ENCODE measurements around the gene TASL. TPM values are rescaled to one million over a fixed set of nuclear protein-coding genes. Genes with fewer than 3 reads are reported as not detected.

The TASL gene
- polyA plus RNA-seq = 1 to 10 TPM in 2 of 4 donors, under 1 TPM in 1, not detected in 1; 0.49 to 1.4 (median 1.0) TPM
- long read RNA-seq, donor 1, partial matches to known transcripts = 0 of 2 reads
- long read RNA-seq, donor 1, other reads (novel, unspliced or antisense) = 0 of 2 reads
- long read RNA-seq, donor 2 = 0 reads
- long read RNA-seq, donor 3 = 0 reads
- long read RNA-seq, donor 4 = 0 reads
- long read RNA-seq, donor 5 = 0 reads
- long read RNA-seq, donor 6 = 0 reads
- long read RNA-seq, donor 7 = 0 reads
- long read RNA-seq, donor 8 = 0 reads
- long read RNA-seq, donor 9 = 0 reads
- long read RNA-seq, donor 10 = 0 reads

GRCh38 chrX:30577362-30577991 lies at the start of gene TASL:
TASL (minus strand) TSS chrX:30577766; CDS start chrX:30560355, 17,411 bp downstream.
- Histone ChIP-seq H3K27ac (ENCODE audit: low read depth in 1 of 3, low read length in 2 of 3) (peak within 1 kb of the TSS in 2 of 3 donors; percentile 32 to 58), H3K36me3 (ENCODE audit: control insufficient read depth in 3 of 3, insufficient read depth in 2 of 3, low read depth in 1 of 3, low read length in 3 of 3) (no peaks in the 10 kb centered on the region), H3K4me3 (ENCODE audit: low read depth in 1 of 3, low read length in 3 of 3) (no peak within 1 kb of the TSS), H3K27me3 (ENCODE audit: control insufficient read depth in 3 of 3, insufficient read depth in 3 of 3, low read length in 3 of 3) (no peaks in the 10 kb centered on the region), H3K4me1 (ENCODE audit: control insufficient read depth in 3 of 3, insufficient read depth in 2 of 3, low read depth in 1 of 3, low read length in 2 of 3) (peaks cover 0 to 4% (median 0%) of the 10 kb centered on the region in 3 donors), H3K9me3 (ENCODE audit: control insufficient read depth in 2 of 2, insufficient read depth in 1 of 2, low read depth in 1 of 2, low read length in 1 of 2) (no peaks in the 10 kb centered on the region)
- DNase-seq (no peak), FAIRE-seq (no peak)
- 63 to 78% (median 64%) methylated on average over 10 of the region's 10 CpGs for WGBS, 3 donors

- 39 to 61% (median 45%) methylated on average over 2 of the region's 2 CpGs for WGBS, 3 donors
- DNase-seq (peak in 1 of 2 donors; percentile 44), FAIRE-seq (no peak)
- peaks cover 0 to 7% of the 10 kb centered on the region in 2 donors for H3K9me3 ChIP-seq (ENCODE audit: control insufficient read depth in 2 of 2, insufficient read depth in 1 of 2, low read depth in 1 of 2, low read length in 1 of 2)
- H3K27ac ChIP-seq (ENCODE audit: low read depth in 1 of 3, low read length in 2 of 3) = peak overlapping the region in 1 of 3 donors; percentile 76
- H3K36me3 ChIP-seq (ENCODE audit: control insufficient read depth in 3 of 3, insufficient read depth in 2 of 3, low read depth in 1 of 3, low read length in 3 of 3) = no peaks in the 10 kb centered on the region
- H3K4me1 ChIP-seq (ENCODE audit: control insufficient read depth in 3 of 3, insufficient read depth in 2 of 3, low read depth in 1 of 3, low read length in 2 of 3) = peaks cover 0 to 12% (median 0%) of the 10 kb centered on the region in 3 donors
- H3K4me3 ChIP-seq (ENCODE audit: low read depth in 1 of 3, low read length in 3 of 3) = no peak overlapping the region
- no peaks in the 10 kb centered on the region for H3K27me3 ChIP-seq (ENCODE audit: control insufficient read depth in 3 of 3, insufficient read depth in 3 of 3, low read length in 3 of 3)
Measured at GRCh38 chrX:30626402-30626801, 48.8 kb upstream of the TASL start.

- no peaks in the 10 kb centered on the region for H3K27me3 ChIP-seq (ENCODE audit: control insufficient read depth in 3 of 3, insufficient read depth in 3 of 3, low read length in 3 of 3)
- peaks cover 0 to 7% of the 10 kb centered on the region in 2 donors for H3K9me3 ChIP-seq (ENCODE audit: control insufficient read depth in 2 of 2, insufficient read depth in 1 of 2, low read depth in 1 of 2, low read length in 1 of 2)
- 93 to 97% (median 94%) methylated on average over 2 of the region's 2 CpGs for whole genome bisulfite sequencing, 3 donors
- H3K4me1 ChIP-seq (ENCODE audit: control insufficient read depth in 3 of 3, insufficient read depth in 2 of 3, low read depth in 1 of 3, low read length in 2 of 3) = peaks cover 0 to 4% (median 0%) of the 10 kb centered on the region in 3 donors
- H3K27ac ChIP-seq (ENCODE audit: low read depth in 1 of 3, low read length in 2 of 3) = no peak overlapping the region
- no peak for FAIRE-seq
- no peak for DNase-seq
- no peak overlapping the region for H3K4me3 ChIP-seq (ENCODE audit: low read depth in 1 of 3, low read length in 3 of 3)
- no peaks in the 10 kb centered on the region for H3K36me3 ChIP-seq (ENCODE audit: control insufficient read depth in 3 of 3, insufficient read depth in 2 of 3, low read depth in 1 of 3, low read length in 3 of 3)
Measured at GRCh38 chrX:30622361-30622760, 44.8 kb upstream of the TASL start.

GRCh38 chrX:30620980-30621618 lies 43.5 kb upstream of the TASL start:
- Histone ChIP-seq H3K4me3 (ENCODE audit: low read depth in 1 of 3, low read length in 3 of 3) (no peak overlapping the region), H3K36me3 (ENCODE audit: control insufficient read depth in 3 of 3, insufficient read depth in 2 of 3, low read depth in 1 of 3, low read length in 3 of 3) (no peaks in the 10 kb centered on the region), H3K4me1 (ENCODE audit: control insufficient read depth in 3 of 3, insufficient read depth in 2 of 3, low read depth in 1 of 3, low read length in 2 of 3) (no peaks in the 10 kb centered on the region), H3K27me3 (ENCODE audit: control insufficient read depth in 3 of 3, insufficient read depth in 3 of 3, low read length in 3 of 3) (no peaks in the 10 kb centered on the region), H3K27ac (ENCODE audit: low read depth in 1 of 3, low read length in 2 of 3) (no peak overlapping the region), H3K9me3 (ENCODE audit: control insufficient read depth in 2 of 2, insufficient read depth in 1 of 2, low read depth in 1 of 2, low read length in 1 of 2) (peaks cover 0 to 7% of the 10 kb centered on the region in 2 donors)
- no peak for FAIRE-seq
- no peak for DNase-seq
- 62 to 66% (median 62%) methylated on average over 2 of the region's 2 CpGs for WGBS, 3 donors

GRCh38 chrX:30620125-30620524 lies 42.6 kb upstream of the TASL start:
- DNase-seq (no peak), FAIRE-seq (no peak)
- Histone ChIP-seq H3K36me3 (ENCODE audit: control insufficient read depth in 3 of 3, insufficient read depth in 2 of 3, low read depth in 1 of 3, low read length in 3 of 3) (no peaks in the 10 kb centered on the region), H3K27ac (ENCODE audit: low read depth in 1 of 3, low read length in 2 of 3) (no peak overlapping the region), H3K4me3 (ENCODE audit: low read depth in 1 of 3, low read length in 3 of 3) (no peak overlapping the region), H3K27me3 (ENCODE audit: control insufficient read depth in 3 of 3, insufficient read depth in 3 of 3, low read length in 3 of 3) (no peaks in the 10 kb centered on the region), H3K4me1 (ENCODE audit: control insufficient read depth in 3 of 3, insufficient read depth in 2 of 3, low read depth in 1 of 3, low read length in 2 of 3) (no peaks in the 10 kb centered on the region), H3K9me3 (ENCODE audit: control insufficient read depth in 2 of 2, insufficient read depth in 1 of 2, low read depth in 1 of 2, low read length in 1 of 2) (peaks cover 0 to 7% of the 10 kb centered on the region in 2 donors)
- 90 to 100% (median 91%) methylated on average over 3 of the region's 3 CpGs for WGBS, 3 donors

- FAIRE-seq (no peak), DNase-seq (no peak)
- Histone ChIP-seq H3K4me3 (ENCODE audit: low read depth in 1 of 3, low read length in 3 of 3) (no peak overlapping the region), H3K36me3 (ENCODE audit: control insufficient read depth in 3 of 3, insufficient read depth in 2 of 3, low read depth in 1 of 3, low read length in 3 of 3) (no peaks in the 10 kb centered on the region), H3K27me3 (ENCODE audit: control insufficient read depth in 3 of 3, insufficient read depth in 3 of 3, low read length in 3 of 3) (no peaks in the 10 kb centered on the region), H3K4me1 (ENCODE audit: control insufficient read depth in 3 of 3, insufficient read depth in 2 of 3, low read depth in 1 of 3, low read length in 2 of 3) (no peaks in the 10 kb centered on the region), H3K27ac (ENCODE audit: low read depth in 1 of 3, low read length in 2 of 3) (no peak overlapping the region), H3K9me3 (ENCODE audit: control insufficient read depth in 2 of 2, insufficient read depth in 1 of 2, low read depth in 1 of 2, low read length in 1 of 2) (peaks cover 0 to 7% of the 10 kb centered on the region in 2 donors)
- 67 to 85% (median 84%) methylated on average over 7 of the region's 7 CpGs for WGBS, 3 donors
Measured at GRCh38 chrX:30618160-30618765, 40.7 kb upstream of the TASL start.

GRCh38 chrX:30615229-30615628 lies 37.7 kb upstream of the TASL start:
- H3K4me1 ChIP-seq (ENCODE audit: control insufficient read depth in 3 of 3, insufficient read depth in 2 of 3, low read depth in 1 of 3, low read length in 2 of 3) = no peaks in the 10 kb centered on the region
- FAIRE-seq (no peak), DNase-seq (no peak)
- no peak overlapping the region for H3K4me3 ChIP-seq (ENCODE audit: low read depth in 1 of 3, low read length in 3 of 3)
- H3K36me3 ChIP-seq (ENCODE audit: control insufficient read depth in 3 of 3, insufficient read depth in 2 of 3, low read depth in 1 of 3, low read length in 3 of 3) = no peaks in the 10 kb centered on the region
- WGBS, 3 donors = 49 to 81% (median 76%) methylated on average over 4 of the region's 4 CpGs
- H3K27me3 ChIP-seq (ENCODE audit: control insufficient read depth in 3 of 3, insufficient read depth in 3 of 3, low read length in 3 of 3) = no peaks in the 10 kb centered on the region
- no peak overlapping the region for H3K27ac ChIP-seq (ENCODE audit: low read depth in 1 of 3, low read length in 2 of 3)
- H3K9me3 ChIP-seq (ENCODE audit: control insufficient read depth in 2 of 2, insufficient read depth in 1 of 2, low read depth in 1 of 2, low read length in 1 of 2) = no peaks in the 10 kb centered on the region

GRCh38 chrX:30613721-30614120 lies 36.2 kb upstream of the TASL start:
- DNase-seq = no peak
- H3K4me1 ChIP-seq (ENCODE audit: control insufficient read depth in 3 of 3, insufficient read depth in 2 of 3, low read depth in 1 of 3, low read length in 2 of 3) = no peaks in the 10 kb centered on the region
- H3K36me3 ChIP-seq (ENCODE audit: control insufficient read depth in 3 of 3, insufficient read depth in 2 of 3, low read depth in 1 of 3, low read length in 3 of 3) = no peaks in the 10 kb centered on the region
- H3K27me3 ChIP-seq (ENCODE audit: control insufficient read depth in 3 of 3, insufficient read depth in 3 of 3, low read length in 3 of 3) = no peaks in the 10 kb centered on the region
- no peak overlapping the region for H3K4me3 ChIP-seq (ENCODE audit: low read depth in 1 of 3, low read length in 3 of 3)
- no peak overlapping the region for H3K27ac ChIP-seq (ENCODE audit: low read depth in 1 of 3, low read length in 2 of 3)
- no peaks in the 10 kb centered on the region for H3K9me3 ChIP-seq (ENCODE audit: control insufficient read depth in 2 of 2, insufficient read depth in 1 of 2, low read depth in 1 of 2, low read length in 1 of 2)
- WGBS, 3 donors = 57 to 85% (median 82%) methylated on average over 5 of the region's 5 CpGs
- FAIRE-seq = no peak
